ENCODE results near the gene STEAP3.

Gene STEAP3

DNA sequence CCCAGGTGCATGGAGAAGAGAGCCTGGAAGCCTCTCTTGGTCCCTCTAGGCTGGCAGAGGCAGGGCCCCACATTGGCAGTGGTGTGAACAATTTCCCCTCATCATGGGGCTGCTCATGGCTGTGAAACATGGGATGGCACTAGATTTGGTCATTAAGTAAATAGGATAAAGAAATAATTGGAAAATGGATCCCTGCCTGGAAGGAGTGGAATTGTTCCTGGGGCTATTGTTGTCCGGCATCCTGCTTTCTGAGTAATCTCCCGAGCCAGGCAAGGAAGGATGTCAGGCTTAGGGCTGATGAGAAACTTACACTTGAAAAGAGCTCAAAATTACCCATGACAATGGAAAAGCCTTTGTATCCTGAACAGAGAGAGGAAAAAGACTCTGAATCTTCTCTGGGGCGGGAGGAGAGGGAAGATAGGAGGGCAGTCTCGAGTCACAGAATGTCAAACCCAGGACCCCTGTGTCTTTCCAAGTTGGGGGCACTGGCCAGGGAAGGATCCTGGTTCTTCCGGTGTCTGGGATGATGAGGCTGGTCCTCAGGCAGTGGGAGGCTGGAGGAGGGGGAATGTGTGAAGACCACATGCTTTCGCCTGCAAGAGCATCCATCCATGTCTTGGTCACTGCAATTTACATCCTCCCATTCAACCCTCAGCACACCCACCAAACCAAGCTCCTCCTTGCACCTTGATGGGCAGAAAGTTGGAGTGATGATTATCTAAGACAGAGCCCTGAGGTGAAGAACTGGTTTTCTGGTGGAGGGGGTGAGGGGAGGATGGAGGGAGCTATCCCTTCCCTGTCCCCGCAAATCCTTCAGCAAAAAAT is 27.1 kb upstream of the STEAP3 start:
- Histone ChIP-seq H3K4me3 (ENCODE audit: low read depth, low read length) (no peak overlapping the region), H3K9me3 (no peaks in the 10 kb centered on the region), H3K36me3 (no peaks in the 10 kb centered on the region), H3K4me1 (no peaks in the 10 kb centered on the region), H3K27me3 (no peaks in the 10 kb centered on the region)
- DNase-seq = no peak
- TF ChIP-seq CTCF (IDR thresholded peaks at IDR 0.05; ENCODE audit: low read depth, low read length) = no peak

- no peak for TF ChIP-seq CTCF (IDR thresholded peaks at IDR 0.05; ENCODE audit: low read depth, low read length)
- Histone ChIP-seq H3K4me3 (ENCODE audit: low read depth, low read length) (no peak overlapping the region), H3K36me3 (no peaks in the 10 kb centered on the region), H3K27me3 (no peaks in the 10 kb centered on the region), H3K4me1 (no peaks in the 10 kb centered on the region), H3K9me3 (no peaks in the 10 kb centered on the region)
- DNase-seq = no peak
These were observed 26.6 kb upstream of the STEAP3 start for GRCh38 chr2:119197126-119197405.

- Histone ChIP-seq H3K27me3 (no peaks in the 10 kb centered on the region), H3K36me3 (no peaks in the 10 kb centered on the region), H3K4me1 (no peaks in the 10 kb centered on the region), H3K9me3 (no peaks in the 10 kb centered on the region), H3K4me3 (ENCODE audit: low read depth, low read length) (no peak overlapping the region)
- TF ChIP-seq CTCF (IDR thresholded peaks at IDR 0.05; ENCODE audit: low read depth, low read length) = no peak
- no peak for DNase-seq
These were observed 25.9 kb upstream of the STEAP3 start for GRCh38 chr2:119197529-119198239.

DNA sequence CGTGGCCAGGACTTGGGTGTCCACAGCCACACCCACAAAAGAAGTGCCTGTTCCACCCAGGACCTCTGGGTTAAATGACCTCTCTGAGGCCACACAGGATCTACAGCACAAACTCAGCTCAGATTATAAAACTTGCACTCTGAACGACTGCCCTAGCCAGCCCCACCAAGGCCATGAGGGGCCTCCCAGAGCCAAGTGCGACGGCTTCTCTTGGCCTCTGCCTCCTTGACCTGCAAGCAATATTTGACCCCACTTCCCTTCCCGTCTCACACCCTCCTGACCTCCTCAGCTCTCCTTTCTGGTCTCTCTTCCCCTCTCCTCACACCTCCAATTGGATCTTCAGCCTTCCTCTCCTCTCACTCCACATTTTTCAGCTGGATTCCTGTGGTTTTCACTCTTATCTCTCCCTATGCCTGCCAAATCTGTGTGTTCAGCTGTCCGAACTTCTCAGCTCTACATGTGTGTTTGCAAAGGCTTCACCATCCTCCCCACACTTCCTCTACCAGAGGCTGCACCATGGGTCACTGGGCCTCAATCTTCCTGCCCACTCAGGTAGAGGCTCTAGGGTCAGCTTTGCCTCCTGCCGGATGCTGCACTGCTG is 25.3 kb upstream of the STEAP3 start:
- Histone ChIP-seq H3K9me3 (no peaks in the 10 kb centered on the region), H3K4me3 (ENCODE audit: low read depth, low read length) (no peak overlapping the region), H3K27me3 (no peaks in the 10 kb centered on the region), H3K36me3 (no peaks in the 10 kb centered on the region), H3K4me1 (no peaks in the 10 kb centered on the region)
- no peak for TF ChIP-seq CTCF (IDR thresholded peaks at IDR 0.05; ENCODE audit: low read depth, low read length)
- DNase-seq = no peak

DNA sequence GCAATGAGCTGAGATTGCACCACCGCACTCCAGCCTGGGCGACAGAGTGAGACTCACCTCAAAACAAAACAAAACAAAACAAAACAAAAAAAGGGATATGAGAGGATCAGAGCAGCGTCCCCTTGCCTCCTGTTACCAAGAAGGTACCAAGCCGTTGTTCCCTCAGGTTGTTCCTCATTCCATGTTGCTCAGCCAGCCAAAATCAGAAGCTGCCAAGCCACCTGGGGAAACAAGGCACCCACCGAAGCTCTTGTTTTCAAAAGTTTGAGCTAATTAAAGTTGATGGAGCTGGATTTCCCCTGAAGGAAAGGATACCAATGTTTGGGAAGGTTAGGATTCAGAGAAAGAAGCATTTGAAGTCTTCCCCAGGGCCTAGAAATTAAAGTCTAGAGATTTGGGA is 21.8 kb upstream of the STEAP3 start:
- Histone ChIP-seq H3K36me3 (no peaks in the 10 kb centered on the region), H3K4me3 (ENCODE audit: low read depth, low read length) (no peak overlapping the region), H3K27me3 (no peaks in the 10 kb centered on the region), H3K9me3 (no peaks in the 10 kb centered on the region), H3K4me1 (no peaks in the 10 kb centered on the region)
- no peak for DNase-seq
- TF ChIP-seq CTCF (IDR thresholded peaks at IDR 0.05; ENCODE audit: low read depth, low read length) = no peak
